ENCODE data around the gene PHYHD1.

DNA sequence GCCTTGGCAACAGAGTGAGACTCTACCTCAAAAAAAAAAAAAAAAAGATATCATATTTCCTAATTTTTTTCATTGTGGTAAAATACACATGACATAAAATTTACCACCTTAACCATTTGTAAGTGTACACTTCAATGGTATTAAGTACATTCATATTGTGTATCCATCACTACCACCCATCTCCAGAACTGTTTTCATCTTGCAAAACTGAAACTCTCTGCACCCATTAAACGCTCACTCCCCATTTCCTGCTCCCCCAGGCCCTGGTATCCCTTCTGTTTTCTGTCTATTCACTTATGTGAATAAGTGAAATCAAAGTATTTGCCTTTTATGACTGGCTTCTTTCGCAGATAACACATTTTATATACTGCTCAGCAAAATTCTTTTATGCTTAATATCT is 26.0 kb upstream of the PHYHD1 start:
- TF ChIP-seq, protein P1, sequence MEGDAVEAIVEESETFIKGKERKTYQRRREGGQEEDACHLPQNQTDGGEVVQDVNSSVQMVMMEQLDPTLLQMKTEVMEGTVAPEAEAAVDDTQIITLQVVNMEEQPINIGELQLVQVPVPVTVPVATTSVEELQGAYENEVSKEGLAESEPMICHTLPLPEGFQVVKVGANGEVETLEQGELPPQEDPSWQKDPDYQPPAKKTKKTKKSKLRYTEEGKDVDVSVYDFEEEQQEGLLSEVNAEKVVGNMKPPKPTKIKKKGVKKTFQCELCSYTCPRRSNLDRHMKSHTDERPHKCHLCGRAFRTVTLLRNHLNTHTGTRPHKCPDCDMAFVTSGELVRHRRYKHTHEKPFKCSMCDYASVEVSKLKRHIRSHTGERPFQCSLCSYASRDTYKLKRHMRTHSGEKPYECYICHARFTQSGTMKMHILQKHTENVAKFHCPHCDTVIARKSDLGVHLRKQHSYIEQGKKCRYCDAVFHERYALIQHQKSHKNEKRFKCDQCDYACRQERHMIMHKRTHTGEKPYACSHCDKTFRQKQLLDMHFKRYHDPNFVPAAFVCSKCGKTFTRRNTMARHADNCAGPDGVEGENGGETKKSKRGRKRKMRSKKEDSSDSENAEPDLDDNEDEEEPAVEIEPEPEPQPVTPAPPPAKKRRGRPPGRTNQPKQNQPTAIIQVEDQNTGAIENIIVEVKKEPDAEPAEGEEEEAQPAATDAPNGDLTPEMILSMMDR (IDR thresholded peaks at IDR 0.05): no peak
- TF ChIP-seq POLR2A (IDR thresholded peaks at IDR 0.05) (no peak), POLR2AphosphoS5 (IDR thresholded peaks at IDR 0.05) (no peak)
